Keratinocyte (primary cell): Measurements from ENCODE around the gene MS4A14.
"Not testable (repeated sequence)": the region's sequence is repeated elsewhere in the genome, so short reads cannot be mapped to it uniquely, and the experiment has no call there.

Source experiments
- CTCF ChIP-seq, 3 experiments: IDR thresholded peaks in 1 of 3; conservative IDR thresholded peaks in 1 of 3; optimal IDR thresholded peaks in 1 of 3; 2 replicates in 2 of 3; 3 replicates in 1 of 3; pipeline versions ENCODE3 to v1.5.1; 2011; ENCODE audit warnings: low read length in 3 of 3, mild to moderate bottlenecking in 3 of 3, moderate library complexity in 2 of 3, control low read depth in 1 of 3, inconsistent platforms in 1 of 3; ENCODE audit not compliant: insufficient read depth in 2 of 3; ENCODE audit errors: extremely low read depth in 1 of 3
- EZH2 ChIP-seq: IDR thresholded peaks from one replicate; pipeline ENCODE4 v1.6.1; 2012; ENCODE audit warnings: inconsistent platforms, mild to moderate bottlenecking, low read length, moderate library complexity

GRCh38 chr11:60366262-60366904, 29.9 kb upstream of the MS4A14 start:
- TF ChIP-seq CTCF (optimal IDR thresholded peaks at IDR 0.05 in 1 of 3, IDR thresholded peaks at IDR 0.05 in 1 of 3, conservative IDR thresholded peaks at IDR 0.05 in 1 of 3; ENCODE audit: extremely low read depth in 1 of 3, insufficient read depth in 2 of 3, low read length in 3 of 3); EZH2: not testable (repeated sequence)
